SJCRH30 (cell line): ENCODE results near the gene SYF2. TPM values are rescaled to one million over a fixed set of nuclear protein-coding genes. Genes with fewer than 3 reads are reported as not detected.
A peak's percentile ranks its signal among the peaks of the same experiment; 100 is the strongest.
"Not testable (repeated sequence)": the region's sequence is repeated elsewhere in the genome, so short reads cannot be mapped to it uniquely, and the experiment has no call there.

Experiments used
- DNase-seq, 2 experiments: peaks; one replicate each; pipeline ENCODE4 v3.0.0-alpha.2; 2015 to 2020
- H3K27ac ChIP-seq: fragments of 250-450 bp; sonication (Bioruptor Pico); 2 replicates; pipeline ENCODE4 v1.5.1; 2020; ENCODE audit warnings: mild to moderate bottlenecking, moderate library complexity
- H3K27me3 ChIP-seq: fragments of 250-450 bp; sonication (Bioruptor Pico); 2 replicates; pipeline ENCODE4 v1.5.1; 2020; ENCODE audit warnings: mild to moderate bottlenecking, moderate library complexity
- H3K36me3 ChIP-seq: fragments of 250-450 bp; sonication (Bioruptor Pico); 2 replicates; pipeline ENCODE4 v1.5.1; 2020; ENCODE audit warnings: mild to moderate bottlenecking, moderate library complexity
- H3K4me1 ChIP-seq: fragments of 250-450 bp; sonication (Bioruptor Pico); 2 replicates; pipeline ENCODE4 v1.5.1; 2020; ENCODE audit warnings: mild to moderate bottlenecking, moderate library complexity
- H3K4me3 ChIP-seq: fragments of 250-450 bp; sonication (Bioruptor Pico); 2 replicates; pipeline ENCODE4 v1.5.1; 2020; ENCODE audit warnings: mild to moderate bottlenecking, moderate library complexity
- H3K9me3 ChIP-seq: fragments of 250-450 bp; sonication (Bioruptor Pico); replicated peaks from 2 replicates; pipeline ENCODE4 v1.5.1; 2020; ENCODE audit warnings: mild to moderate bottlenecking, moderate library complexity
- total RNA-seq: library from RNA; depleted of rRNA; stranded (reverse); fragments of >200 nt; shearing (Covaris generic); gene quantifications from 2 replicates; pipeline ENCODE4 v1.2.3, GENCODE V29; 2014

Gene SYF2
- total RNA-seq, 1 experiment from 2014 or later: 39.3 TPM

DNA sequence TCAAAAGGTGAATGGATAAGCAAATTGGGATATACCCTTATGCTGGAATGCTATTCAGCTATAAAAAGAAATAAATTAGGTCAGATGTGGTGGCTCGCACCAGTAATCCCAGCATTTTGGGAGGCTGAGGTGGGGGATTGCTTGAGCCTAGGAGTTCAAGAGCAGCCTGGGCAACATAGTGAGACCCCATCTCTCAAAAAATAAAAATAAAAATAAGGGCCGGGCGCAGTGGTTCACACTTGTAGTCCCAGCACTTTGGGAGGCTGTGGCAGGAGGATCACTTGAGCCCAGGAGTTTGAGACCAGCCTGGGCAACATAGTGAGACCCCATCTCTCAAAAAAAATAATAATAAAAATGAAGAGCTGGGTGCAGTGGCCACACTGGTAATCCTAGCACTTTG lies 44.4 kb downstream of the SYF2 start:
- not testable (repeated sequence) for H3K4me3 ChIP-seq, H3K36me3 ChIP-seq, H3K27me3 ChIP-seq, H3K9me3 ChIP-seq, H3K4me1 ChIP-seq, DNase-seq, H3K27ac ChIP-seq

DNA sequence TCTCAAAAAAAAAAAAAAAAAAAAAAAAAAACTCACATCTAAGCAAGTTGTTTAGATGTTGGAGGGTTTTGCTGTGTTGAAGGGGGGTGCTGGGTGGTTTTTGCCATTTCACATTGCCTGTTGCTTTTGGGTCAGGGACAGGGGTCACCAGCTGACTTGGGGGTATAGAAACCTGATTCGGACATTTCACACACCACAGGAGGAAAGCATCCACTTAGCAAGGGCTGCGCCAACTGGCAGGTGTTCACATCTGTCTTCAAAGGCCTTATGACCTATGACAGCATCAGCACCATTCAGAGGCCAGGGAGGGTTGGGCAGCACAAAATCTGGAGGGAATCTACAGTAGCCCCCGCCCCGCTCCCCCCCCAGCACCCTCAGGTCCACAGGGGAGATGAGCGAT lies 45.2 kb downstream of the SYF2 start:
- no peaks in the 10 kb centered on the region for H3K9me3 ChIP-seq
- H3K4me3 ChIP-seq: no peak overlapping the region
- peaks cover 10% of the 10 kb centered on the region for H3K27me3 ChIP-seq
- no peaks in the 10 kb centered on the region for H3K36me3 ChIP-seq
- peak in 1 of 2 experiments; percentile 20 for DNase-seq
- no peaks in the 10 kb centered on the region for H3K4me1 ChIP-seq
- H3K27ac ChIP-seq: no peak overlapping the region

DNA sequence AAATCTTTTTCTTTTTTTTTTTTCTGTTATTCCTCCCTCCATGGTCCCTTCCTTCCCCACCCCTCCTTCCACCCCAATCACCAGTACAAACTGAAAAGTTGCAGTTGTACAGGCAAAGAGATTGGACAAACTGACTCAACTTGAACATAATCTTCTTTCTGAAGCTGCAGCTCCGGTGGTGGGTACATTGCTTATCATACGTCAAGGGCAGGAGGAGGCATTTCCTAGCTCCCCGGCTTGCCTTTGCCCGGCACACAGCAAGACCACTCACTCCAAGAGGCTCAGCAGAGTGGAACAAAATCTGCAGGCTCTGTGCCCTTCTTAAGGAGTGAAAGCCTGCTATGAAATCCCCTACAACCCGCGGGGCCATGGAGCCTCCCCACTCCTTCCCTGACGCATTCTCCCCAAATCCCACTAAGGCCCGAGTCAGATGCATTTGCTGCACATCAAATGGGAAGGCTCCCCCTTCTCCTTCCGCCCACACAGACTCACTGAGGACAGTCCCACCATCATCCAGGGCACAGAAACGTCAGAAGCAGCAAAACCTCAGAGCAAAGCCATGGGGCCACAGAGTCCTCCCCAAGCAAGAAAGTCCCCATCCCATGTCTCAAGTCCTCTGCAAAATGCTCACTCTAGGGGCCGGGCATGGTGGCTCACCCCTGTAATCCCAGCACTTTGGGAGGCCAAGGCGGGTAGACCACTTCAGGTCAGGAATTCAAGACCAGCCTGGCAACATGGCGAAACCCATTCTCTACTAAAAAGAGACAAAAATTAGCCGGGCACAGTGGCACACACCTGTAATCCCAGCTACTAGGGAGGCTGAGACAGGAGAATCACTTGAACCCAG lies 45.9 kb downstream of the SYF2 start:
- no peaks in the 10 kb centered on the region for H3K9me3 ChIP-seq
- no peak overlapping the region for H3K4me3 ChIP-seq
- H3K27me3 ChIP-seq: peaks cover 12% of the 10 kb centered on the region
- DNase-seq: no peak
- H3K4me1 ChIP-seq: no peaks in the 10 kb centered on the region
- no peaks in the 10 kb centered on the region for H3K36me3 ChIP-seq
- H3K27ac ChIP-seq: no peak overlapping the region

DNA sequence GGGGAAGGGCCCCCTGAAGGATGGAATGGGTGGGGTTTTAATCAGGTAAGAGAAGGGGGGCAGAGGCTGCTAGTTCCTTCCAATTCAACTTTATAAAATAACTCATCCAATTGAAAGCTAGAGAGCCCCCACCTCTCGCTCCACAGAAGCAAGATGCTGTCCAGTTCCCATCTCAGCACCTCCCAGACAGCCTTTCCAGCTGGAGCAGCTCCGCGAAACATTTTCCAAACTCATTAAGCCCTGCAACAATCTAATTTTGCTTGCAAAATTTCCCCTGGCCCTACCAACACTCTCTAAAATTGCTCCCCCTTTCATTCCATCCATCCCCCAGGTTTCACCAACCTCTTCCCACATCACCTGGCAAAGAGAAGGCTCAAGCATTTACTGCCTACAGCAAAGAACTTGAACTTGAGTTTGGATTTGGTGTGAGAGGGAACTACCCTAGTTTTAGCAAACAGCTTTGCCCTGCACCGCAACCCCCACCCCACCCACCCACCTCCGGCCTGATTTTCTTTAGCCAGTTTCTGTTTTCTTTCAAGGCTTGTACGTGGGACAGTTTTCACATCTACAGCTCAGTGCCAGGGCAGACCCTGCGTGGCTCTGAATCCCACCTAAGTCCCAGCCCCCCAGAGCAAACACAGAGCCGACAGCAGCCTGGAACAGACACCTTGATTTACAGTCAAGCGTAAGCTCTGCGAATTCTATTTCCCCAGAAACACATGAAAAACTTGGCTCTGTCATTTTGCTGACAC lies 46.7 kb downstream of the SYF2 start:
- Histone ChIP-seq H3K4me1 (no peaks in the 10 kb centered on the region), H3K27ac (no peak overlapping the region), H3K9me3 (no peaks in the 10 kb centered on the region), H3K27me3 (peaks cover 20% of the 10 kb centered on the region), H3K36me3 (no peaks in the 10 kb centered on the region), H3K4me3 (no peak overlapping the region)
- no peak for DNase-seq

DNA sequence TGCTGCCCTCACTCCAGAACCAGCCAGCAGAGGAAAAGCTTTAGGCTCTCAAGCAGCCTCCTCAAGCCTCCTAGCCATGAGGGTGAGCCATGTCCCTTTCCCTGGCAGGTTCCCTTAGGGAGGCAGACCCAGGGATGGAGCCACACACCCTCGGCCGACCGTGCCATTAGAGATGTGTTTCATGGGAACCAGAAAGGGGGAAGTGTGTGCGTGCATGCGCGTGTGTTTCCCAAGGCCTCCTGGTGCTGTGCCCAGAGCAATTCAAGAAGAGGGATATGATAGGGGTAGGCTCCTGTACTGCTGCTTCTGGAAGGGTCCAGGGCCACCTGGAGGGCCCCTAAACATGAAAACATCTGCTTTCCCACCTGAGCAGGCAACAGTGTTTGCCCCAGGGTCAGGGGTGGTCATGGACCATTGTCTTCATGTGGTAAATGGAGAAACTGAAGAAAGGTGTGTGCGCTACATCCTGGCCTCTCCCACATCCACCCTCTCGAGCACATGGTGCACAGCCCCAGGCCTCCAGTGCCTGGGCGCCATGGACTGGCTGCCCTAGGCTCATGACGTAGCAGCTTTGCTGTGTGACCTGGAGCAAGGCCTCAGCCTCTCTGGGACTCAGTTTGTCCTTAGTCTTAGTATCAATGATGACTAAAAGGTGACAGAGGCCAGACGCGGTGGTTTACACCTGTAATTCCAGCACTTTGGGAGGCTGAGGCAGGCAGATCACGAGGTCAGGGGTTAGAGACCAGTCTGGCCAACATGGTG lies 48.1 kb downstream of the SYF2 start:
- Histone ChIP-seq H3K27ac (no peak overlapping the region), H3K4me1 (no peaks in the 10 kb centered on the region), H3K27me3 (peaks cover 25% of the 10 kb centered on the region), H3K4me3 (no peak overlapping the region), H3K36me3 (no peaks in the 10 kb centered on the region), H3K9me3 (no peaks in the 10 kb centered on the region)
- no peak for DNase-seq

DNA sequence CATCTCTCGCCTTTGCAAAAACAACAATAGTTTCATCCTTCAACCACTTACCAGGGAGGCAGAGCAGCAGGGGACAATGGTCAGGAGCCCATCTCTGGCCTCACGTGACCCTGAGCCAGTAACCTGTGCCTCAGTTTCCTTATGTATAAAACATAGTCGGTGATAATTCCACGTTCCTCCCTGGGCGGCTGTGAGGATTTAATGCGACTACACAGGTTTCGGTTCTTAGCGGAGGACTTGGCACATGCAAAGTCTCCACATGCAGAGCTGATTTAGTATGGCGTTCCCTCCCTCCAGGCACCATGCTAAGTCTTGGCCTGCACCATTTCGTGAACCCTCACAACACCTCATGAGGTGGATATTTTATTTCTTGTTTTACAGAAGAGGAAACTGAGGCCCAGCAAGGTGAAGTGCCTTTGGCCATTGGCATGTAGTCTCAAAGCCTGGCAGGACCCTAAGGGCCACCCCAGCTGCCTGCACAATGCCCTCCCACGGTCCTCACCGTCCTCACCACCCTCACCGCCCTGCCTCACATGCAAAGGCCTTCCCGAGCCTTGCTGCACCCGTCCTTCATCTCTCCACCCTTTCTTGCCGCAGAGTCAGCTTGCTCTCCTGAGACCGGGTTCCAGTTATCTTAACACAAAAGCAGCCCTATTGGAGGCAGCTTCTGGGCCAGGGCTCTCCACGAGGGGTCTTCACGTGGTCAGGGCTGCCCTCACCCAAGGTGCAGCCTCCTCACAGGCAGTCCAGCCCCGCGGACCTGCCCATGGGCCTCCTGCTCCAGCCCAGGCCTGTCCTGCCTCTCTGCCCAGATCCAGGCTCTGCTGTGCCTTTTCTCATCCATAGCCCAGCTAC lies 48.9 kb downstream of the SYF2 start:
- no peak overlapping the region for H3K27ac ChIP-seq
- no peaks in the 10 kb centered on the region for H3K36me3 ChIP-seq
- DNase-seq: no peak
- H3K9me3 ChIP-seq: no peaks in the 10 kb centered on the region
- H3K4me3 ChIP-seq: no peak overlapping the region
- H3K27me3 ChIP-seq: peaks cover 25% of the 10 kb centered on the region
- H3K4me1 ChIP-seq: no peaks in the 10 kb centered on the region

DNA sequence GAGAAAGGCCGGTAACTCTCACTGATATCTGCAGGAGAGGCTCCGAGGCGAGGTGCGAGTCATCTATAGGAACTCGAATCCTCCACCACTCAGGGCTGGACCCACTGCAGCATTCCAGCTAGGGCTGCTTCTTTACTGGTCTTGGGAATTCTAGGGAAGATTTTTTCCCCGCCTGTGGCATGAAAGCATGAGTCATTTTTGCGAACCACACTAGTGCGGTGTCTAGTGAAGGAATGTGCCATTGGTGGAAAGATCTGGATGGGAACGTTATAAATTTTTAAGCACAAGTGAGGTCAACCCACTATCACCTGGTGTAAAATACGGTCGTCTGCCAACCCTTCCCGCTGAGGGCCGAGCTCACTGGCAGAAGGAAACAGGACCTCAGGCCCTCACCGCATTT lies 49.7 kb downstream of the SYF2 start:
- peak; percentile 28 to 29 for DNase-seq
- H3K36me3 ChIP-seq: no peaks in the 10 kb centered on the region

DNA sequence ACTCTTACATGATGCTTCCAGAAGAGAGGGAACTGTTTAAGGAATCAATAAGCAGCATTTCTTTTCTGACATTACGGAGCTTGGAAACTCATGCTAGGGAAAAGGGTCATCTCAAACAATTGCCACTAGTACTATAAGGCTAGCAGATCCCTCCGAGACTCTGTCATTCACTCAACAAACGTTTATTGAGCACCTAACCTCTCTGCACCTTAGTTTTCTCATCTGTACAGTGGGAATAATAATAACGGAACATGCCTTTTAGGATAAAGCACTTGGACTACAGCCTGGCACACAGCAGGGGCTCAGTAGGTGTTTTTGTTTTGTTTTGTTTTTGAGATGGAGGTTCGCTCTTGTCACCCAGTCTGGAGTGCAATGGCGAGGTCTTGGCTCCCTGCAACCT lies 51.3 kb downstream of the SYF2 start:
- no peak overlapping the region for H3K4me3 ChIP-seq
- peaks cover 25% of the 10 kb centered on the region for H3K27me3 ChIP-seq
- H3K27ac ChIP-seq: no peak overlapping the region
- no peak for DNase-seq
- H3K36me3 ChIP-seq: no peaks in the 10 kb centered on the region
- no peaks in the 10 kb centered on the region for H3K9me3 ChIP-seq
- H3K4me1 ChIP-seq: no peaks in the 10 kb centered on the region

More for the DNA sequence above, 49.7 kb downstream of the SYF2 start:
- Histone ChIP-seq H3K27me3 (peaks cover 25% of the 10 kb centered on the region), H3K4me3 (no peak overlapping the region), H3K27ac (no peak overlapping the region), H3K9me3 (no peaks in the 10 kb centered on the region), H3K4me1 (no peaks in the 10 kb centered on the region)

DNA sequence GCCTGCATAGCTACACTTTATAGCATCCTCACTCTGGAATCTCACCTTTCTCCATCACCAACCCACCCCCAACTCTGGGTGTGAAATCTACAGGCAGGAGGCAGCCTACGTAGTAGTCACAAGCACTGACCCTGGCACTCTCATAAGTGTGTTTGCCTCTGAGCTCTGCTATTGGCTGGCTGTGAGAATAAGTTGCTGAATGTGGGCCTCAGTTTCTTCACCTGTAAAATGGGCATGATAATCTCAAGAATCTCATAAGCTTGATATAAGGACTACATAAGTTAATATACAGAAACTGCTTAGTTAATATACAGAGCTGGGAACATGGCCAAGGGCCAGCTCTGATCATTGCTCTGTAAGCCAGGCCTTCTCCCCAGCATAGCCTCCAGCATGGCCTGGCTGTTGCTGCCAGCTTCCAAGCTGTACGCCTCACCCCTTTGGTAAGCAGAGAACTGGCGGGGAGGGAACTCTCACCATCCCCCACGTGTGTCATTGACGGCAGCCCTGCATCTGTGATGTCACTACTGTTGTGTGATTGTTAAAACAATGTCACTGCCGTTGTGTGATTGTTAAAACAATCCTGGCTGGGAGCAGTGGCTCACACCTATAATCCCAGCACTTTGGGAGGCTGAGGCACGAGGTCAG lies 53.3 kb downstream of the SYF2 start:
- DNase-seq: no peak
- Histone ChIP-seq H3K9me3 (no peaks in the 10 kb centered on the region), H3K4me1 (no peaks in the 10 kb centered on the region), H3K36me3 (no peaks in the 10 kb centered on the region), H3K27me3 (peaks cover 25% of the 10 kb centered on the region), H3K27ac (no peak overlapping the region), H3K4me3 (no peak overlapping the region)

DNA sequence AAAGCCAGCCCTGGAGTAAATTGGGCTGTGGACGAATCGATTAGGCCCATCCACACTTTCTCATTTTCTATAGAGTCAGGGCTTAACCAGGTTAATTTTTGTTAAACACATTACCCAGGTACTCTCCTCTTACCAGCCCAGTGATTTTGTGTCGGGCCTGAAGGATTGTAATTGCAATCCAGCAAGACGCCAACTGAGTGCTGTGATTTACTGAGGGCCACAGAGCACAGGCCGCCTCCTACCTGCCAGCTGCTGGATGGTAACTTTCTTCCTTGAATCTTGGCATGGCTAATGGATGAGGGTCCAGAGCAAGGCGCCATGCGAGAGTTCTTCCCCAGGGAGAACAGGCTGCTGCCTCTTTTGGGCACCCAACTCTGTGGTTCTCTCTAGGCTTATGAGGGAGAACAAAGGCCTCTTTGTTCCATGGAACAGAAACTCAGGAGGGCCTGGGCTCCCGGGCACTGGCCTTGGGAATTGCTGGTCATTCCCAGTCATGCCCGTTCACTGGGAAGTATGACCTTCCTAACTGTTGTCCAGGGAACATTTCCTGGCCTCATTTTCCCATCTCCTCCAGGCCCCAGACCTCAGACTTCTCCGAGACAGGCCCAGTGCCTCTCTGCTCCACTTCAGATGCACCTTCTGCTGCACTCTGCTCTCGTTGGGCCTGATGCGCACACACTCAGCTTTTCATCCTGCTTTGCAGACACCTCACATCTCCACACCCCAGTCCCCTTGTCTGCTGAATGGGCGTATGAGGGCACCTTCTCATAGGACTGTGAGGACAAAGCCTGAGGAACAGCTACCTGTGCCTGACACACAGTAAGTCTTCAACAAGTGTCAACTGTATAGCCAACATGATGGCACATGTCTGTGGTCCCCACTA lies 57.3 kb downstream of the SYF2 start:
- no peak for DNase-seq
- no peak overlapping the region for H3K27ac ChIP-seq
- no peaks in the 10 kb centered on the region for H3K9me3 ChIP-seq
- H3K36me3 ChIP-seq: no peaks in the 10 kb centered on the region
- H3K4me3 ChIP-seq: no peak overlapping the region
- peaks cover 3% of the 10 kb centered on the region; the same call in 1 of the 2 replicates for H3K27me3 ChIP-seq
- no peaks in the 10 kb centered on the region for H3K4me1 ChIP-seq

DNA sequence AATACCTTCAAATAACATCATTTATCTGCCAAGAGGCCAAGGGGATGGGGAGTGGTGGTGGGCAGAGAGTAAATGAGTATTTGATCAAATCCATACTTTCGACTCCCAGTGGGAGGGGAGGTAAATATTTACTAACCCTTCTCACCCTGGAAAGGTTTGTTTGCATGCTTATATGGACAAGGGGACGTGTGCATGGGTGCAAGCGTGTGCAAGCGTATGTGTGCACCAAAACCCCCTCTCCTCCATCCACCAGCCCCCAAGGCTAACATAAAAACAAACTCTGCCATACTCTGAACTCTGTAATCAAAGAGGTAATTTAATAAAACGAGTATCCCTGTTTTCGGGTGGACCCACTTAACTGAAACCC lies 58.0 kb downstream of the SYF2 start:
- peaks cover 9% of the 10 kb centered on the region for H3K27me3 ChIP-seq
- DNase-seq: no peak
- H3K27ac ChIP-seq: no peak overlapping the region
- H3K9me3 ChIP-seq: no peaks in the 10 kb centered on the region
- H3K36me3 ChIP-seq: no peaks in the 10 kb centered on the region
- no peaks in the 10 kb centered on the region for H3K4me1 ChIP-seq
- H3K4me3 ChIP-seq: no peak overlapping the region

DNA sequence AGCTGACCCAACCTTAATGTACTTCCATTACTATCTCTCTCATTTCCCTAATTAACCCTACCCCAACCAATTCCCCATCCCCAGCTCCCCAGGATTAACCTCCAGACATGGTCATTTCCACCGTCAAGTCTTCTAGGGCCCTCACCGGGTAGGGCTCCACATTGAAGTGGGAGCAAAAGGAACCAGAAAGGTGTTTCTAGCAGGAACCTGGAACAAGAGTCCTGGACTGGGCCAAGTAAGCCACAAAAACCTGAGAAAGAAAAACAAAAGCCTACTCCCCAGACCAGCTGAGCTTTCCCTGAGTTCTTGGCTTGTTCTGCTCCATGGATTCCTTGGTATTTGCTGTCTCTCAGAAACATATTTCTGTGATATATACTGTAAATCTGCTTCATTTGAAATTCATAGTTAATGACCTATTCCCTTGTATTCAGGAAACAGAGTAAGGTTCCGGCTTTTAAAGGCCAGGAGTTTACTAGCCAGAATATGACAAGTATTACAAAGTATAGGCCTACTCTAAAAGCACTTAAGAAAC lies 58.4 kb downstream of the SYF2 start:
- no peak for DNase-seq
- no peaks in the 10 kb centered on the region for H3K4me1 ChIP-seq
- no peak overlapping the region for H3K27ac ChIP-seq
- peaks cover 13% of the 10 kb centered on the region for H3K27me3 ChIP-seq
- H3K4me3 ChIP-seq: no peak overlapping the region
- no peaks in the 10 kb centered on the region for H3K36me3 ChIP-seq
- H3K9me3 ChIP-seq: no peaks in the 10 kb centered on the region
